Fibroblast of pulmonary artery (primary cell): ENCODE data around the gene NUP43.
"Not testable (repeated sequence)": the region's sequence is repeated elsewhere in the genome, so short reads cannot be mapped to it uniquely, and the experiment has no call there.

Experiments
- DNase-seq: peaks from one replicate; pipeline ENCODE4 v3.0.0-alpha.2; 2010; ENCODE audit warnings: low read depth
- H3K4me3 ChIP-seq: replicated peaks from 2 replicates; pipeline ENCODE4 v1.5.1; 2011; ENCODE audit warnings: low read depth, mild to moderate bottlenecking, control low read depth, low read length, moderate library complexity
- CTCF ChIP-seq: IDR thresholded peaks from 2 replicates; pipeline ENCODE4 v1.5.1; 2011; ENCODE audit warnings: mild to moderate bottlenecking, control low read depth, low read length, inconsistent platforms; ENCODE audit errors: missing control alignments

The NUP43 gene

GRCh38 chr6:149691201-149691600 is 55.1 kb downstream of the NUP43 start:
- no peak for TF ChIP-seq CTCF
- H3K4me3 ChIP-seq = no peak overlapping the region
- DNase-seq = no peak

- no peak overlapping the region for H3K4me3 ChIP-seq
- TF ChIP-seq CTCF = no peak
- no peak for DNase-seq
Measured at GRCh38 chr6:149686230-149686629, 60.1 kb downstream of the NUP43 start.

GRCh38 chr6:149683256-149683859 is 63.0 kb downstream of the NUP43 start:
- DNase-seq = no peak
- no peak overlapping the region for H3K4me3 ChIP-seq
- no peak for TF ChIP-seq CTCF

GRCh38 chr6:149681845-149682244 is 64.5 kb downstream of the NUP43 start:
- DNase-seq, H3K4me3 ChIP-seq: not testable (repeated sequence)

GRCh38 chr6:149681209-149681608 is 65.1 kb downstream of the NUP43 start:
- DNase-seq = no peak
- H3K4me3 ChIP-seq = no peak overlapping the region
- TF ChIP-seq CTCF = no peak

- TF ChIP-seq CTCF = no peak
- H3K4me3 ChIP-seq = no peak overlapping the region
- no peak for DNase-seq
Measured at GRCh38 chr6:149680503-149680902, 65.8 kb downstream of the NUP43 start.
